AG04449 (cell line): ENCODE results near the gene AMACR.

ENCODE experiments used
- CTCF ChIA-PET: fragments of 350-600 bp; formaldehyde crosslinking; extraction: SDS; loops from one replicate; lab custom pipeline; 2021; ENCODE audit warnings: antibody characterized with exemption; lab: Yijun Ruan, JAX
- POLR2A ChIA-PET: fragments of 400-600, 350-600 bp; formaldehyde crosslinking; extraction: SDS; loops from one replicate; lab custom pipeline; 2020; ENCODE audit warnings: antibody characterized with exemption, inconsistent platforms; lab: Yijun Ruan, JAX
- DNase-seq: peaks from one replicate; pipeline ENCODE4 v3.0.0-alpha.2; 2010; ENCODE audit warnings: low read depth, low spot score
- H3K4me3 ChIP-seq: 2 replicates; pipeline ENCODE4 v1.5.1; 2011; ENCODE audit warnings: low read depth, mild to moderate bottlenecking, control low read depth, low read length
- TF ChIP-seq, protein P1 (sequence below): IDR thresholded peaks from one replicate; pipeline ENCODE4 v1.5.1; 2011; ENCODE audit warnings: mild to moderate bottlenecking, moderate library complexity, low read length, control low read depth, inconsistent platforms; ENCODE audit not compliant: insufficient read depth; ENCODE audit errors: missing control alignments

The AMACR gene

DNA sequence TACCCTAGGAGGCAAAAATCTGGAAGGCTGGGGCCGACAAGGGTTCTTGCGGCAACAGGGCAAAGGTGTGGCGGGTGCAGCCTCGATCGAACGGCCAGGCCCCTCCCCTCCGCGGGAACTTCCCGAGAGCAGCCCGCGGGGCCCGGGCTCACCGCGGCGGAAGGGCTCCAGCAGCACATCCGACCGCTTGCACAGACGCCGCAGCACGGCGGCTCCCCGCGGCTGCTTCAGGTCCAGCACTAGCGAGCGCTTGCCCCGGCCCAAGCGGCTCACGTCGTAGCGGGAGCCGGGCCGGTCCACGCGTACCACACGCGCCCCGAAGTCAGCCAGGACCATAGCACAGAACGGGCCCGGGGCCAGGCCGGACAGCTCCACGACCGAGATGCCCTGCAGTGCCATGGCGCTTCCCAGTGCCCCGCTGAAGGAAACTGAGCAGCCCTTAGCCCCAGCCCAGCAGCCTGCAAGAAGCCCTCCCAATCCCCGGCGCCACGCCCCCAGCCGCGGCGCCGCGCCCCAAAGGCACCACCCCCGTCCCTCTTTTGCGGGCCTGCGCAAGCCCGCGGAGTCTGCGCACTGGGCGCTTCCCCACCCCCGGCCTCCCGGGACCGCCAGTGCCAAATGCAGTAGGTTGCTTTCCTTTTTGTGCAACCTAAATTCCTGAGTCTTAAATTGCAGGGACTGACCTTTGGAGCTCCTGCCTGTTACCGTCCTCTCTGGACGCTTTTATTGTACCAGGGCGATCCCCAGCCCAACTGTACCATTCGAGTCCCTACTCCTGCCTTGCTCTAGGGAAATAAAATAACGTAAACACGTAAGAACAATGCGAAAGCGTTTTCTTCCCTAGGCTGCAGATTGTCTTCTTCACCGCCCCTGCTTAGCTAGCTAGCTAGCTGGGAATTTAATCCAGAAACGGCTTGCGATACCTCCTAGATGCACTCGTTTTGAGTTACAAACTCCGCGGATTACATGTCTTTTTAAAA lies at the start of gene AMACR:
TSS of gene AMACR (minus strand) at position 430 of the 980 bp plus-strand sequence. CDS start at position 399, 31 bp downstream.
- peak within 1 kb of the TSS; percentile 75 for H3K4me3 ChIP-seq
- ChIA-PET POLR2A (interaction anchor here (0.8 to 1.5 kb wide), 5 partner anchors 10 to 45 kb away, joined by 3 to 9 read pairs (median 3); no protein-coding TSS in a partner anchor), CTCF (interaction anchor here (1.3 to 4.0 kb wide), 2 partner anchors 10 to 446 kb away, joined by 4 to 36 read pairs; no protein-coding TSS in a partner anchor)
- TF ChIP-seq, protein P1, sequence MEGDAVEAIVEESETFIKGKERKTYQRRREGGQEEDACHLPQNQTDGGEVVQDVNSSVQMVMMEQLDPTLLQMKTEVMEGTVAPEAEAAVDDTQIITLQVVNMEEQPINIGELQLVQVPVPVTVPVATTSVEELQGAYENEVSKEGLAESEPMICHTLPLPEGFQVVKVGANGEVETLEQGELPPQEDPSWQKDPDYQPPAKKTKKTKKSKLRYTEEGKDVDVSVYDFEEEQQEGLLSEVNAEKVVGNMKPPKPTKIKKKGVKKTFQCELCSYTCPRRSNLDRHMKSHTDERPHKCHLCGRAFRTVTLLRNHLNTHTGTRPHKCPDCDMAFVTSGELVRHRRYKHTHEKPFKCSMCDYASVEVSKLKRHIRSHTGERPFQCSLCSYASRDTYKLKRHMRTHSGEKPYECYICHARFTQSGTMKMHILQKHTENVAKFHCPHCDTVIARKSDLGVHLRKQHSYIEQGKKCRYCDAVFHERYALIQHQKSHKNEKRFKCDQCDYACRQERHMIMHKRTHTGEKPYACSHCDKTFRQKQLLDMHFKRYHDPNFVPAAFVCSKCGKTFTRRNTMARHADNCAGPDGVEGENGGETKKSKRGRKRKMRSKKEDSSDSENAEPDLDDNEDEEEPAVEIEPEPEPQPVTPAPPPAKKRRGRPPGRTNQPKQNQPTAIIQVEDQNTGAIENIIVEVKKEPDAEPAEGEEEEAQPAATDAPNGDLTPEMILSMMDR = peak; percentile 14
- peak; percentile 33 for DNase-seq

DNA sequence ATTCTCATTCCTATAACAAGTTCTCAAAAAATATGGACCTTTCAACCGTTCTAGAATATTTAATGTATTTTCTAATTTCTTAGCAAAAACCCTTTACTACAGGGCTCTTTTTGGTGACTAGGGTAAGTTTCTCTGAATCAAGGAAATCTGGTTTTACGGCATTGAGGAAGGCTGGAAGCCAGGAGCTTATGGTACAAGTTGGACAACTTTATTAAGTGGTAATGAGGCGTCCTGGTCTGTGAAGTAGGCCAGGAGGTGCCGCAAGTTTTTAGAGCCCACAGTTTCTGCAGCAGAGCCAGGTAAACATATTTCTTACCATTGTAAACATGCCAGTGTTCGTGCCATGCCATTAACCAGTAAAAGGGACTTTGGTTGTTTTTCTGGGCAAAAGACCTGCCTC lies 49.7 kb upstream of the AMACR start:
- ChIA-PET CTCF (no interaction called here), POLR2A (no interaction called here)
- TF ChIP-seq, protein P1 = no peak
- DNase-seq = no peak
- no peak overlapping the region for H3K4me3 ChIP-seq

DNA sequence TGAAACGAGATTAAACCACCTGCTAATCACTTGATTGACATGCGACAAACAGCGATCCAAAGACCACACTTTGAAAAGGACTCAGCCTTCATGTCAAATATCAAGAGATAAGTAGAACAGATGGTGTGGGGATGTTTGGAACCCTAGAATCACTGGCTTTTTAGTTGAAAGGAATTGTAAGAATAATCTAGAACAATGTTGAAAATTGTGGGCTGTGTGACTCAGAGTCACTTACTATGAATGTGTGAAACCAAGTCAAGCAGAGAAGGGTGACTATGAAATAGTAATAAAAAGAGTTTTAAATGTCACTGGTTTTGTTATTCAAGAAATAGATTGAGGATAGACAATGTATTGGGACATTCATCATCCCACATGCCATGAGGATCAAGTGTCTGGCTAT lies 49.3 kb upstream of the AMACR start:
- ChIA-PET CTCF (no interaction called here), POLR2A (no interaction called here)
- no peak for DNase-seq

DNA sequence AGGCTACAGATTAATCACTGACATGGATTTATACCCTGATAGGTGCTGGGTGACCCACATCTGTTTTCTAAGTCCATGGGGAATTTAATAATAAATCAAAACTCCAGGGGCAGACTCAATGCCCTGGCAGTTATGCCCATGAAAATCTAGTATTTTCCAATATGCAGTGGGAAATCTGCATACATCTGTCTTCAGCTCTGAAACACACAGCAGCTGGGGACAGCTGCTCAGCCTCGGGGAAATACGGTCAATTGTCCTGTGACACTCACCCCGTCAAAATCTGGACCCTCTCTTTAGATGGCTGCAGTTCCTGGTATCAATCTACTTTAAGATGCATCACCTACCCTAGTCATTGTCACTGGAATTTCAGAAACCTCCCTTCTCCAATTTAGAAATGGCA lies 47.8 kb upstream of the AMACR start:
- POLR2A ChIA-PET = no interaction called here
- H3K4me3 ChIP-seq = no peak overlapping the region
- TF ChIP-seq, protein P1 = no peak
- DNase-seq = no peak
- CTCF ChIA-PET = no interaction called here

More for the DNA sequence above, 49.3 kb upstream of the AMACR start:
- TF ChIP-seq, protein P1 = no peak
- no peak overlapping the region for H3K4me3 ChIP-seq

DNA sequence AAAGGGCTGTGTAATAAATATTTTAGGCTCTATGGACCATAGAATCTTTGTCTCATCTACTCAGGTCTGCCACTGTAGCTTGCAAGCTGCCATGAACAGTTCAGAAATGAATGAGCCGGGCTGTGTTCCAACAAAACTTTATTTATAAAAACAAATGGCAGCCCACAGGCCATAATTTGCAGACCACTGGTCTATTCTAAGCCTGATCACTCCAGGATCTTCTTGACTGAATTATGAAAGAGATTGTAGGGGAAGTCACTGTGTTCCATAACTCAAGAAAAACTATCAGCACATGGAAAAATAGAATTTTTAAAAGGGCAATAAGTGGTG lies 46.5 kb upstream of the AMACR start:
- no peak overlapping the region for H3K4me3 ChIP-seq
- no peak for DNase-seq
- CTCF ChIA-PET = interaction anchor here (0.8 to 2.4 kb wide), 3 partner anchors 10 to 57 kb away, joined by 3 to 9 read pairs (median 4); no protein-coding TSS in a partner anchor
- POLR2A ChIA-PET = no interaction called here
- TF ChIP-seq, protein P1 = no peak
